Measurements from ENCODE around the gene HDAC4. TPM values are rescaled to one million over a fixed set of nuclear protein-coding genes. Genes with fewer than 3 reads are reported as not detected.

Gene HDAC4
- total RNA-seq, result 7.1 and 14.1 TPM in 2 replicates

GRCh38 chr2:239400596-239401066, at the start of gene HDAC4:
Gene HDAC4 (minus strand): TSS chr2:239401020. CDS start chr2:239352699, 48,321 bp downstream.

Data from epithelial cell of alveolus of lung (primary cell).